ENCODE data around the gene TLE4.
A peak's percentile ranks its signal among the peaks of the same experiment; 100 is the strongest.
"Not testable (repeated sequence)": the region's sequence is repeated elsewhere in the genome, so short reads cannot be mapped to it uniquely, and the experiment has no call there.

TLE4 gene

GRCh38 chr9:79571309-79572031, at the start of gene TLE4:
TLE4 (plus strand) TSS chr9:79571965; CDS start chr9:79572791, 826 bp downstream.
- DNase-seq = peak; percentile 98

GRCh38 chr9:79522793-79523192, 49.0 kb upstream of the TLE4 start:
- DNase-seq = no peak

- DNase-seq = no peak
Measured at GRCh38 chr9:79524266-79524665, 47.5 kb upstream of the TLE4 start.

GRCh38 chr9:79526149-79526672, 45.6 kb upstream of the TLE4 start:
- DNase-seq = no peak

- no peak for DNase-seq
Measured at GRCh38 chr9:79535534-79535933, 36.2 kb upstream of the TLE4 start.

- no peak for DNase-seq
Measured at GRCh38 chr9:79537838-79538237, 33.9 kb upstream of the TLE4 start.

GRCh38 chr9:79542735-79543620, 28.8 kb upstream of the TLE4 start:
- DNase-seq = no peak

- not testable (repeated sequence) for DNase-seq
Measured at GRCh38 chr9:79544375-79544774, 27.4 kb upstream of the TLE4 start.

GRCh38 chr9:79551586-79551985, 20.2 kb upstream of the TLE4 start:
- DNase-seq = no peak

- no peak for DNase-seq
Measured at GRCh38 chr9:79551994-79552393, 19.8 kb upstream of the TLE4 start.

GRCh38 chr9:79555474-79556089, 16.2 kb upstream of the TLE4 start:
- no peak for DNase-seq

- DNase-seq = no peak
Measured at GRCh38 chr9:79559495-79560181, 12.1 kb upstream of the TLE4 start.

GRCh38 chr9:79562749-79563386, 8.9 kb upstream of the TLE4 start:
- DNase-seq = no peak

GRCh38 chr9:79564105-79564504, 7.7 kb upstream of the TLE4 start:
- DNase-seq = no peak

- DNase-seq = no peak
Measured at GRCh38 chr9:79565245-79565644, 6.5 kb upstream of the TLE4 start.

- DNase-seq = no peak
Measured at GRCh38 chr9:79567671-79568098, 4.1 kb upstream of the TLE4 start.

- no peak for DNase-seq
Measured at GRCh38 chr9:79568337-79569101, 3.2 kb upstream of the TLE4 start.

- DNase-seq = no peak
Measured at GRCh38 chr9:79569814-79570447, 1.8 kb upstream of the TLE4 start.

- DNase-seq = no peak
Measured at GRCh38 chr9:79570448-79571308, 1.1 kb upstream of the TLE4 start.

GRCh38 chr9:79572032-79572607, 355 bp downstream of the TLE4 start:
- no peak for DNase-seq

Measured in NCI-H1048 (cell line).